NCI-H146 (cell line): ENCODE measurements around the gene UROC1.

Source experiments
- DNase-seq: peaks from one replicate; lab custom pipeline; 2025; lab: John Stamatoyannopoulos, UW

Gene UROC1

GRCh38 chr3:126494970-126495230 is 22.7 kb downstream of the UROC1 start:
- DNase-seq = no peak

GRCh38 chr3:126494204-126494969 is 23.2 kb downstream of the UROC1 start:
- no peak for DNase-seq

- DNase-seq = no peak
These were observed 23.8 kb downstream of the UROC1 start for GRCh38 chr3:126493739-126494138.

- DNase-seq = no peak
These were observed 24.5 kb downstream of the UROC1 start for GRCh38 chr3:126493051-126493450.

- no peak for DNase-seq
These were observed 26.2 kb downstream of the UROC1 start for GRCh38 chr3:126491221-126492013.

GRCh38 chr3:126490619-126491018 is 27.0 kb downstream of the UROC1 start:
- DNase-seq = peak; percentile 56

- DNase-seq = no peak
These were observed 28.5 kb downstream of the UROC1 start for GRCh38 chr3:126488886-126489569.

GRCh38 chr3:126488185-126488584 is 29.4 kb downstream of the UROC1 start:
- DNase-seq = no peak

GRCh38 chr3:126487151-126487771 is 30.3 kb downstream of the UROC1 start:
- no peak for DNase-seq

- no peak for DNase-seq
These were observed 31.2 kb downstream of the UROC1 start for GRCh38 chr3:126486360-126486847.

GRCh38 chr3:126485956-126486355 is 31.6 kb downstream of the UROC1 start:
- no peak for DNase-seq

GRCh38 chr3:126485176-126485897 is 32.2 kb downstream of the UROC1 start:
- no peak for DNase-seq

GRCh38 chr3:126484662-126485061 is 32.9 kb downstream of the UROC1 start:
- no peak for DNase-seq

- DNase-seq = no peak
These were observed 33.4 kb downstream of the UROC1 start for GRCh38 chr3:126484148-126484547.

- DNase-seq = no peak
These were observed 34.2 kb downstream of the UROC1 start for GRCh38 chr3:126483321-126483761.

GRCh38 chr3:126482503-126483255 is 34.9 kb downstream of the UROC1 start:
- DNase-seq = no peak

GRCh38 chr3:126481808-126482502 is 35.6 kb downstream of the UROC1 start:
- peak; percentile 61 for DNase-seq

GRCh38 chr3:126480861-126481260 is 36.7 kb downstream of the UROC1 start:
- DNase-seq = no peak

GRCh38 chr3:126480206-126480605 is 37.4 kb downstream of the UROC1 start:
- DNase-seq = no peak

GRCh38 chr3:126479642-126480041 is 37.9 kb downstream of the UROC1 start:
- DNase-seq = no peak
